WTC11 (cell line): ENCODE measurements around the gene HECTD4. TPM values are rescaled to one million over a fixed set of nuclear protein-coding genes. Genes with fewer than 3 reads are reported as not detected.

Experiments
- ATAC-seq: fragments of 200-7000 bp; cut with Tn5 transposase; 2 replicates; pipeline ENCODE4 v1.10.0; 2021; ENCODE audit warnings: mild to moderate bottlenecking, moderate library complexity
- CTCF ChIA-PET: fragments of 300-600 bp; sonication (Branson Sonifier 250); formaldehyde crosslinking; loops from one replicate; lab custom pipeline; 2021; ENCODE audit warnings: antibody characterized with exemption; lab: Charles Lee
- POLR2A ChIA-PET: fragments of 350-600 bp; sonication (Branson Sonifier 250); formaldehyde crosslinking; loops from one replicate; lab custom pipeline; 2021; ENCODE audit warnings: antibody characterized with exemption; lab: Charles Lee
- DNase-seq: peaks from one replicate; pipeline ENCODE4 v3.0.0; 2021; ENCODE audit warnings: low spot score
- H3K27ac Mint-ChIP-seq: 2 replicates; pipeline ENCODE4 v1.8.0; 2021; ENCODE audit warnings: mixed read lengths
- H3K27me3 Mint-ChIP-seq: 2 replicates; pipeline ENCODE4 v1.8.0; 2021; ENCODE audit warnings: low read depth, mild to moderate bottlenecking, moderate library complexity, mixed read lengths
- H3K36me3 Mint-ChIP-seq: 2 replicates; pipeline ENCODE4 v1.8.0; 2021; ENCODE audit warnings: mixed read lengths
- H3K4me1 Mint-ChIP-seq: 2 replicates; pipeline ENCODE4 v1.8.0; 2022; ENCODE audit warnings: mixed read lengths
- H3K4me3 Mint-ChIP-seq: 2 replicates; pipeline ENCODE4 v1.8.0; 2021; ENCODE audit warnings: mild to moderate bottlenecking, moderate library complexity, mixed read lengths
- H3K9me3 Mint-ChIP-seq: 2 replicates; pipeline ENCODE4 v1.8.0; 2021; ENCODE audit warnings: mixed read lengths
- ATF3 ChIP-seq: sonication (generic); formaldehyde crosslinking; conservative IDR thresholded peaks from 2 replicates; pipeline ENCODE4 v1.8.1; 2022; ENCODE audit warnings: mild to moderate bottlenecking, missing genetic modification reagents
- EMX1 ChIP-seq: fragments of 250-450 bp; sonication (Bioruptor Pico); IDR thresholded peaks from 2 replicates; pipeline ENCODE4 v1.8.0; 2021; ENCODE audit warnings: mild to moderate bottlenecking
- ETV6 ChIP-seq: sonication (generic); formaldehyde crosslinking; IDR thresholded peaks from 2 replicates; pipeline ENCODE4 v1.8.1; 2022; ENCODE audit warnings: mild to moderate bottlenecking, missing genetic modification reagents
- FOXJ3 ChIP-seq: sonication (generic); formaldehyde crosslinking; IDR thresholded peaks from 2 replicates; pipeline ENCODE4 v1.9.0; 2021; ENCODE audit warnings: missing genetic modification reagents, mild to moderate bottlenecking, borderline replicate concordance
- FOXP4 ChIP-seq: sonication (generic); formaldehyde crosslinking; IDR thresholded peaks from 2 replicates; pipeline ENCODE4 v1.8.0; 2022; ENCODE audit warnings: mild to moderate bottlenecking, missing genetic modification reagents
- HMGXB4 ChIP-seq: sonication (generic); formaldehyde crosslinking; IDR thresholded peaks from 2 replicates; pipeline ENCODE4 v1.8.1; 2023; ENCODE audit warnings: mild to moderate bottlenecking, moderate library complexity, missing genetic modification reagents
- IRF2 ChIP-seq: sonication (generic); formaldehyde crosslinking; IDR thresholded peaks from 2 replicates; pipeline ENCODE4 v1.8.0; 2022; ENCODE audit warnings: low read depth, missing genetic modification reagents, borderline replicate concordance
- MAX ChIP-seq: sonication (generic); formaldehyde crosslinking; IDR thresholded peaks from 2 replicates; pipeline ENCODE4 v1.8.0; 2022; ENCODE audit warnings: mild to moderate bottlenecking, missing genetic modification reagents
- MLX ChIP-seq: sonication (generic); formaldehyde crosslinking; IDR thresholded peaks from 2 replicates; pipeline ENCODE4 v1.8.1; 2023; ENCODE audit warnings: mild to moderate bottlenecking, missing genetic modification reagents, moderate library complexity
- MYBL2 ChIP-seq: sonication (generic); formaldehyde crosslinking; IDR thresholded peaks from 2 replicates; pipeline ENCODE4 v1.8.1; 2023; ENCODE audit warnings: mild to moderate bottlenecking, moderate library complexity, missing genetic modification reagents
- NFYB ChIP-seq: sonication (generic); formaldehyde crosslinking; conservative IDR thresholded peaks from 2 replicates; pipeline ENCODE4 v1.8.0; 2022; ENCODE audit warnings: low read depth, missing genetic modification reagents
- NR2C2 ChIP-seq: sonication (generic); formaldehyde crosslinking; IDR thresholded peaks from 2 replicates; pipeline ENCODE4 v1.8.0; 2022; ENCODE audit warnings: mild to moderate bottlenecking, missing genetic modification reagents
- PRRX2 ChIP-seq: fragments of 250-450 bp; sonication (Bioruptor Pico); IDR thresholded peaks from 2 replicates; pipeline ENCODE4 v1.8.0; 2021; ENCODE audit warnings: mild to moderate bottlenecking
- RELA ChIP-seq: sonication (generic); formaldehyde crosslinking; IDR thresholded peaks from 2 replicates; pipeline ENCODE4 v1.8.1; 2022; ENCODE audit warnings: missing genetic modification reagents, mild to moderate bottlenecking, borderline replicate concordance
- RORB ChIP-seq: fragments of 250-450 bp; sonication (Bioruptor Pico); IDR thresholded peaks from 2 replicates; pipeline ENCODE4 v1.9.0; 2021; ENCODE audit warnings: mild to moderate bottlenecking
- TEAD4 ChIP-seq: sonication (generic); formaldehyde crosslinking; IDR thresholded peaks from 2 replicates; pipeline ENCODE4 v1.8.0; 2022; ENCODE audit warnings: mild to moderate bottlenecking, missing genetic modification reagents
- TP53 ChIP-seq: sonication (generic); formaldehyde crosslinking; IDR thresholded peaks from 2 replicates; pipeline ENCODE4 v1.8.1; 2023; ENCODE audit warnings: mild to moderate bottlenecking, missing genetic modification reagents
- USF1 ChIP-seq: sonication (generic); formaldehyde crosslinking; IDR thresholded peaks from 2 replicates; pipeline ENCODE4 v1.8.0; 2022; ENCODE audit warnings: mild to moderate bottlenecking, missing genetic modification reagents
- ZMAT4 ChIP-seq: fragments of 250-450 bp; sonication (Bioruptor Pico); IDR thresholded peaks from 2 replicates; pipeline ENCODE4 v1.9.0; 2021; ENCODE audit warnings: mild to moderate bottlenecking
- ZNF263 ChIP-seq: sonication (generic); formaldehyde crosslinking; IDR thresholded peaks from 2 replicates; pipeline ENCODE4 v1.8.1; 2022; ENCODE audit warnings: low read depth, mild to moderate bottlenecking, moderate library complexity, missing genetic modification reagents
- ZNF396 ChIP-seq: fragments of 250-450 bp; sonication (Bioruptor Pico); IDR thresholded peaks from 2 replicates; pipeline ENCODE4 v1.8.0; 2021; ENCODE audit warnings: mild to moderate bottlenecking, moderate library complexity, borderline replicate concordance
- total RNA-seq: library from RNA; stranded (reverse); gene quantifications from 3 replicates; pipeline ENCODE4 v1.2.3, GENCODE V29; 2021

HECTD4 gene
- total RNA-seq, 1 experiment from 2014 or later = 31.7 TPM

- H3K27me3 Mint-ChIP-seq = no peaks in the 10 kb centered on the region
- H3K9me3 Mint-ChIP-seq = no peaks in the 10 kb centered on the region
- no peak overlapping the region for H3K27ac Mint-ChIP-seq
- DNase-seq = no peak
- H3K4me1 Mint-ChIP-seq = peaks cover 26% of the 10 kb centered on the region
- TF ChIP-seq TP53 (CRISPR knock-in tag) (no peak), PRRX2 (no peak), FOXP4 (CRISPR knock-in tag) (no peak), MYBL2 (CRISPR knock-in tag) (no peak), MLX (no peak), RELA (CRISPR knock-in tag) (no peak), NFYB (no peak), ZMAT4 (CRISPR knock-in tag) (no peak)
- TF ChIP-seq, all 79 proteins: peak for 0
- Mint-ChIP-seq H3K36me3 (0 out of 2 replicates have a peak, but pooled peaks cover 5% of the 10 kb centered on the region), H3K4me3 (no peak overlapping the region)
- POLR2A ChIA-PET = no interaction called here
- CTCF ChIA-PET = no interaction called here
- ATAC-seq = no peak
Measured at GRCh38 chr12:112319395-112319794, 62.8 kb downstream of the HECTD4 start.

GRCh38 chr12:112317481-112317880, 64.8 kb downstream of the HECTD4 start:
- Mint-ChIP-seq H3K27me3 (no peaks in the 10 kb centered on the region), H3K4me1 (peaks cover 16% of the 10 kb centered on the region), H3K27ac (peak overlapping the region; percentile 57; the same call in 1 of the 2 replicates), H3K36me3 (peaks cover 10% of the 10 kb centered on the region), H3K4me3 (no peak overlapping the region)
- POLR2A ChIA-PET = interaction anchor here (0.6 kb wide), 1 partner anchor 260 kb away, joined by 3 read pairs; no protein-coding TSS in a partner anchor
- no peak for DNase-seq
- TF ChIP-seq ATF3 = no peak
- no peak for TF ChIP-seq RORB (CRISPR knock-in tag)
- TF ChIP-seq MYBL2 (CRISPR knock-in tag) = no peak
- no peak for TF ChIP-seq TP53 (CRISPR knock-in tag)
- TF ChIP-seq, all 79 proteins: peak for 0
- ATAC-seq = no peak
- H3K9me3 Mint-ChIP-seq = no peaks in the 10 kb centered on the region
- CTCF ChIA-PET = no interaction called here

- H3K36me3 Mint-ChIP-seq = peaks cover 10% of the 10 kb centered on the region
- H3K9me3 Mint-ChIP-seq = no peaks in the 10 kb centered on the region
- no peak for TF ChIP-seq MAX
- no peak for TF ChIP-seq TEAD4 (CRISPR knock-in tag)
- no peak for TF ChIP-seq USF1 (CRISPR knock-in tag)
- no peak for TF ChIP-seq NR2C2 (CRISPR knock-in tag)
- TF ChIP-seq ETV6 (CRISPR knock-in tag) = no peak
- TF ChIP-seq EMX1 = no peak
- TF ChIP-seq ZNF263 (CRISPR knock-in tag) = no peak
- no peak for TF ChIP-seq FOXJ3 (CRISPR knock-in tag)
- TF ChIP-seq HMGXB4 = no peak
- TF ChIP-seq IRF2 (CRISPR knock-in tag) = no peak
- TF ChIP-seq ZNF396 (CRISPR knock-in tag) = no peak
- DNase-seq (no peak), ATAC-seq (no peak)
- no peak overlapping the region for H3K27ac Mint-ChIP-seq
- ChIA-PET CTCF (no interaction called here), POLR2A (no interaction called here)
- H3K27me3 Mint-ChIP-seq = no peaks in the 10 kb centered on the region
- no peaks in the 10 kb centered on the region for H3K4me1 Mint-ChIP-seq
- no peak overlapping the region for H3K4me3 Mint-ChIP-seq
Measured at GRCh38 chr12:112314981-112315380, 67.2 kb downstream of the HECTD4 start.
